A673 (cell line): ENCODE data around the gene MRI1. TPM values are rescaled to one million over a fixed set of nuclear protein-coding genes. Genes with fewer than 3 reads are reported as not detected.

Experiments
- BruUV-seq: library from RNA; stranded (reverse); fragments of 400-500 nt; replicated peaks from 2 replicates; lab custom pipeline; 2021; lab: Mats Ljungman, UMichigan
- CTCF ChIA-PET: fragments of 300-600 bp; sonication (Branson Sonifier 250); formaldehyde crosslinking; loops from one replicate; lab custom pipeline; 2022; ENCODE audit warnings: antibody characterized with exemption; lab: Charles Lee
- POLR2A ChIA-PET: fragments of 300-600 bp; sonication (Branson Sonifier 250); formaldehyde crosslinking; loops from one replicate; lab custom pipeline; 2022; ENCODE audit warnings: antibody characterized with exemption; ENCODE audit not compliant: low non-redundant PET; lab: Charles Lee
- DNase-seq: peaks from one replicate; pipeline ENCODE4 v3.0.0-alpha.2; 2015; ENCODE audit warnings: low spot score
- H3K27ac ChIP-seq: fragments of 200-600 bp; sonication (generic); 2 replicates; pipeline ENCODE4 v1.5.1; 2016; ENCODE audit warnings: mixed run types, low read depth, mild to moderate bottlenecking, mixed read lengths, antibody characterized with exemption, low read length; ENCODE audit not compliant: poor library complexity, severe bottlenecking
- H3K27me3 ChIP-seq: fragments of 200-600 bp; sonication (generic); replicated peaks from 2 replicates; pipeline ENCODE4 v1.6.1; 2017; ENCODE audit warnings: mixed run types, low read depth, mild to moderate bottlenecking, mixed read lengths, antibody characterized with exemption, low read length; ENCODE audit not compliant: insufficient read depth, poor library complexity
- H3K36me3 ChIP-seq: fragments of 200-600 bp; sonication (generic); 2 replicates; pipeline ENCODE4 v1.6.1; 2016; ENCODE audit warnings: mixed run types, mild to moderate bottlenecking, mixed read lengths, antibody characterized with exemption, low read length; ENCODE audit not compliant: insufficient read depth, poor library complexity, severe bottlenecking
- H3K4me1 ChIP-seq: fragments of 200-600 bp; sonication (generic); 2 replicates; pipeline ENCODE4 v1.6.1; 2017; ENCODE audit warnings: mixed run types, mild to moderate bottlenecking, mixed read lengths, antibody characterized with exemption, low read length; ENCODE audit not compliant: insufficient read depth, poor library complexity, severe bottlenecking
- H3K4me3 ChIP-seq: fragments of 200-600 bp; sonication (generic); 2 replicates; pipeline ENCODE4 v1.5.1; 2016; ENCODE audit warnings: low read depth, mixed run types, mild to moderate bottlenecking, mixed read lengths, low read length; ENCODE audit not compliant: poor library complexity, severe bottlenecking
- H3K9me3 ChIP-seq: fragments of 200-600 bp; sonication (generic); 2 replicates; pipeline ENCODE4 v1.6.1; 2016; ENCODE audit warnings: mixed run types, low read depth, mild to moderate bottlenecking, mixed read lengths, antibody characterized with exemption, low read length; ENCODE audit not compliant: poor library complexity, severe bottlenecking
- EZH2 ChIP-seq: fragments of 200-600 bp; sonication (generic); IDR thresholded peaks from 2 replicates; pipeline ENCODE4 v1.6.1; 2017; ENCODE audit warnings: borderline replicate concordance, low read depth, mild to moderate bottlenecking, mixed read lengths, antibody characterized with exemption, low read length; ENCODE audit not compliant: poor library complexity, severe bottlenecking
- intact Hi-C: fragments of 100-400 bp; cut with micrococcal nuclease; formaldehyde crosslinking; loops from one replicate; pipeline ENCODE4 v1.10.0; 2022; ENCODE audit not compliant: unreplicated experiment
- total RNA-seq: library from RNA; stranded (reverse); gene quantifications from 2 replicates; pipeline ENCODE4 v1.2.3, GENCODE V29; 2021
- TF ChIP-seq, protein P1 (sequence below): fragments of 300-800, 200-600 bp; sonication (generic); conservative IDR thresholded peaks from 2 replicates; pipeline ENCODE4 v1.5.1; 2017; ENCODE audit warnings: low read depth, mild to moderate bottlenecking, antibody characterized with exemption, low read length, moderate library complexity, mixed read lengths

The MRI1 gene
- total RNA-seq, 1 experiment from 2014 or later: 63.8 TPM

- Histone ChIP-seq H3K4me1 (no peaks in the 10 kb centered on the region), H3K27me3 (no peaks in the 10 kb centered on the region), H3K4me3 (no peak overlapping the region), H3K9me3 (no peaks in the 10 kb centered on the region), H3K27ac (no peak overlapping the region), H3K36me3 (no peaks in the 10 kb centered on the region)
- intact Hi-C loops: no loop called here
- ChIA-PET POLR2A (no interaction called here), CTCF (interaction anchor here (0.9 to 1.8 kb wide), 3 partner anchors 128 to 140 kb away, joined by 3 to 10 read pairs (median 5); no protein-coding TSS in a partner anchor)
- DNase-seq: no peak
- no TSS peak for BruUV-seq
- TF ChIP-seq EZH2: no peak
- TF ChIP-seq, protein P1, sequence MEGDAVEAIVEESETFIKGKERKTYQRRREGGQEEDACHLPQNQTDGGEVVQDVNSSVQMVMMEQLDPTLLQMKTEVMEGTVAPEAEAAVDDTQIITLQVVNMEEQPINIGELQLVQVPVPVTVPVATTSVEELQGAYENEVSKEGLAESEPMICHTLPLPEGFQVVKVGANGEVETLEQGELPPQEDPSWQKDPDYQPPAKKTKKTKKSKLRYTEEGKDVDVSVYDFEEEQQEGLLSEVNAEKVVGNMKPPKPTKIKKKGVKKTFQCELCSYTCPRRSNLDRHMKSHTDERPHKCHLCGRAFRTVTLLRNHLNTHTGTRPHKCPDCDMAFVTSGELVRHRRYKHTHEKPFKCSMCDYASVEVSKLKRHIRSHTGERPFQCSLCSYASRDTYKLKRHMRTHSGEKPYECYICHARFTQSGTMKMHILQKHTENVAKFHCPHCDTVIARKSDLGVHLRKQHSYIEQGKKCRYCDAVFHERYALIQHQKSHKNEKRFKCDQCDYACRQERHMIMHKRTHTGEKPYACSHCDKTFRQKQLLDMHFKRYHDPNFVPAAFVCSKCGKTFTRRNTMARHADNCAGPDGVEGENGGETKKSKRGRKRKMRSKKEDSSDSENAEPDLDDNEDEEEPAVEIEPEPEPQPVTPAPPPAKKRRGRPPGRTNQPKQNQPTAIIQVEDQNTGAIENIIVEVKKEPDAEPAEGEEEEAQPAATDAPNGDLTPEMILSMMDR: no peak
Measured at GRCh38 chr19:13722146-13722545, 42.2 kb upstream of the MRI1 start.

DNA sequence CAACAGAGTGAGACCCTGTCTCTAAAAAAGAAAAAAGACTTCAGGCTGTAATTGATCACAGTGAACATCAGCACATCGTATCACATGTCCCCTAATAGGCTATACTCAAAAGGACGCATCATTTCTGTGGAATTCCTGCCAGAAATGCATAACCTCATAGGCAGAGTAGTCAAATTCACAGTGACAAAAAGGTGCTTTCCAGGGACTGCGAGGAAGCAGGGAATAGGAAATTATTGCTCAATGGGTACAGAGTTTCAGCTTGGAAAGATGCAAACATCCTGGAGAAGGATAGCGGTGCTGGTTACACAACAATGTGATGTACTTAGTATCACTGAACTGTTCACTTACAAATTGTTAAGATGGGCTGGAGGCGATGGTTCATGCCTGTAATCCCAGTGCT, 41.1 kb upstream of the MRI1 start:
- Histone ChIP-seq H3K4me1 (no peaks in the 10 kb centered on the region), H3K27ac (no peak overlapping the region), H3K36me3 (no peaks in the 10 kb centered on the region), H3K27me3 (no peaks in the 10 kb centered on the region), H3K9me3 (no peaks in the 10 kb centered on the region), H3K4me3 (no peak overlapping the region)
- no TSS peak for BruUV-seq
- intact Hi-C loops: no loop called here
- TF ChIP-seq, protein P1: no peak
- TF ChIP-seq EZH2: no peak
- CTCF ChIA-PET: no interaction called here
- no peak for DNase-seq
- POLR2A ChIA-PET: no interaction called here

DNA sequence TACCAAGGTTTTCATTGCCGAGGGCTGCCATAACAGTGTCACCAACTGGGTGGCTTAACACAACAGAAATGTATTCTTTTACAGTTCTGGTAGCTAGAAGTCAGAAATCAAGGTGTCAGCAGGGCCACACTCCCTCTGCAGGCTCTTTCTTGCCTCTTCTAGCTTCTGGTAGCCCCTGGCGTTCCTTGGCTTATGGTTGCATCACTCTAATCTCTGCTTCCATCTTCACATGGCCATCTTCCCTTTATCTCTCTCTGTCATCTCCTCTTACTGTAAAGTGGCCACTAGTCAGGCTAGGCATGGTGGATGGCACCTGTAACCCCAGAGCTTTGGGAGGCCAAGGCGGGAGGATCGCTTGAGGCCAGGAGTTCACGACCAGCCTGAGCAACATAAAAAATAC, 38.0 kb upstream of the MRI1 start:
- ChIA-PET CTCF (no interaction called here), POLR2A (no interaction called here)
- Histone ChIP-seq H3K4me3 (no peak overlapping the region), H3K4me1 (peaks cover 17% of the 10 kb centered on the region), H3K36me3 (no peaks in the 10 kb centered on the region), H3K9me3 (no peaks in the 10 kb centered on the region), H3K27ac (no peak overlapping the region), H3K27me3 (no peaks in the 10 kb centered on the region)
- intact Hi-C loops: no loop called here
- no peak for TF ChIP-seq EZH2
- TF ChIP-seq, protein P1: no peak
- BruUV-seq: no TSS peak
- DNase-seq: no peak
